GM19043 (cell line): ENCODE measurements around the gene SP3.
A peak's percentile ranks its signal among the peaks of the same experiment; 100 is the strongest.

Source experiments
- ATAC-seq: cut with Tn5 transposase; IDR thresholded peaks from one replicate; pipeline ENCODE4 v1.9.1; 2021; ENCODE audit warnings: low read depth; ENCODE audit not compliant: unreplicated experiment

The SP3 gene

GRCh38 chr2:173997753-173998152 lies 32.6 kb upstream of the SP3 start:
- ATAC-seq = no peak

GRCh38 chr2:173997269-173997668 lies 32.1 kb upstream of the SP3 start:
- ATAC-seq = peak; percentile 79

DNA sequence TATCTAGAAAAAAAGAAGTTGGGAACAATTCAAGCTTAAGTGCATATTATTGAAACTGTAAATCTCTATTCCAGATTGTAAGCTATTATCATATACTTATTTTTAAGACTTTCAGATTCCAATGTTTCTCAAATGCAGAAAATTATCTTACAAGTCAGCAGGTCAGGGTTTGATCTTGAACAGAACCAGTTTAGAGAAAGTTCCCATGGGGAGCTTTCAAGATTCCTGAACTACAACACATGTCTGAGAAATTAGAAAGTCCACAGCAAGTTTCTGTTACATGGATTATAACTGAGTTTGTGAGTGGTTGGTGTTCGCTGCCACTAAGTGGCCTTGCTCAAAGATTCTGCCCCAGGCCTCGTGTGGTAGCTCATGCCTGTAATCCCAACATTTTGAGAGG lies 31.6 kb upstream of the SP3 start:
- ATAC-seq = no peak

- no peak for ATAC-seq
These were observed 28.3 kb upstream of the SP3 start for GRCh38 chr2:173993459-173993858.

DNA sequence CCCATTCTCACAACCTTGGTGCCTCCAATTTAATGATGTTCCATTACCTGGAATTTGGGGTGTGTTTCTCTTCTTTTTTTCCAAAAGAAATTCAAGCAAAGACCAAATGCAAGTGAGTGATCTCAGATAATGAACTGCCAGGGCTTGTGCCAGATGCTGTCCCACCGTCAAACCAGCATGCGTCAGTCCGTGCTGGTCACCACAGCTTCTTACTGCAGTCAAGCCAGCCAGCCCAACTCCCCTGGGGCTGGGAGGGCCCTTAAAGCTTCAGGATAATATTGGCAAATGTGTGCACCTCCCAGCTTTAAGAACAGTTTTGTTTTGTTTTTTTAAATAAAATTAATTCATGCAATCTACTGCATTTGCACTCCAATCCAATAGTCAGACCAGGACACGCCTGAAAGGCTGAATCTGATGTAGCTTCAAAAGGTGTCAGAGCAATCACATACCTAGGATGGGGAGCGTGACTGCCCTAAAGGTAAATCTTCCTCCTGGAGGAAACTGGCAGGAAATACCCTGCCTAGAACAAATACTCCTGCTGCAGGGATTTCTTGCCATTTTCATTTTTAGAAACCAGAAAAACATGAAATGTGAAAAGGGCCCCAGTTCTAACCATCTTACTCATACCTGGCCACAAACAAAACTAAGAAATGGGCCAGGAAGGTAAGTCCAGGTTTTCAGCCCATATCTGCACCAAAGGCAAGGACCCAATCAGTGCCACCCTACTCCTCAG lies 26.8 kb upstream of the SP3 start:
- no peak for ATAC-seq

DNA sequence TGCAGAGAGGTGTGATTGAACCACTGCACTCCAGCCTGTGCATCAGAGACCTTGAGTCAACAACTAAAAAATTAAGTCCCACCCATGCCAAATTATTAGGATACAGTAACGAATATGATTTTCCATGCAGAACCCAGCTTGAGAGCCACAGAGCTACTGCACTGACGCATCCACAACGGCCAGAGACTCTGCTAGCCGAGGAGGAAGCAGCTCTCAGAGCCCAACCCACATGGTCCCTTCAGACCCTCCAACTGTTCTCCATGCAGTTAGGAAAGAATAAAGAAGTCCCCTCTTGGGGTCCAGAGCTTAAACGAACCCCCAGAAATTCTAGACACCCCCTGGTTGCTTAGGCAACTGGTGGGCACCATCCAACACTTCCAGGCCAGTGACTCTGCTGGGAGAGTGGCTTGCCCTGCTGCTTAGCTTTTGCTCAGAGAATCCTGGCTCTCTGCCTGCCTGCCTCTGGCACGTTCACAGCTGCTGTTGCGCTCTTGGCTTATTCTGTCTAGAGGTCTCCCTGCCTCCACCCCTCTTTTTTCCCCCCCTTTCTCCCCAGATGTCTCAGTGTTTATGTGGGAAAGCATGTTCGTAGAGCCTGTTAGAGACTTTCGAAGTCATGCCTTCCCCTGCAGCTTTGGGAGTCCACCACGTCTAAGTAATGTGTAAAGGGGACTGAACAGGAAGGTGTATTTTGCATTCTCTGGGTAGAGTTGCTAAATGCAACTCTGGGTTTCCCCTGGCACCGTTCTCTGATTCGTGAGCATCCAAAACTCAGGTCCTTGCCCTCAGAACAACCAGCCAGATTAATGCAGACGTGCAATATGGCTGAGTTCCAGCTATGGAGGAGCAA lies 26.0 kb upstream of the SP3 start:
- ATAC-seq = peak; percentile 51

DNA sequence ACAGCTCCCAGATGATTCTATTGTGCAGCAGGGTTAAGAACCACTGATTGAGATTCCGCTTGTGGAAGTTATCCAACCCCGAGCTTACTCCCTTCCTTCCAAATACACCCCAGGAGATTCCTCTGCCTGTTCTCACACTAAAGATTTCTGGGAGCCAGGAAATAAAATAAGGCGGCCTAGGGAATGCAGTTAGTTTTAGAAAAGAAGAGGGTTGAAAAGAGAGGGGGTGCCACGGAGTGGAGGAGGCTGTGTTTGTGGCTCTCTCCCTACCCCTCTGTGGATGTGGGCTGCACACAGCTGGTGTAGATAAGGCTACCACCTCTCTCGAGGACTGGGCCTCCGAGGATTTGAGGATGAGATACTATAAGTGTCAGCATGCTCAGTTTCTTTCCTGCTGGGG lies 25.1 kb upstream of the SP3 start:
- no peak for ATAC-seq

- ATAC-seq = no peak
These were observed 24.7 kb upstream of the SP3 start for GRCh38 chr2:173989884-173990215.

DNA sequence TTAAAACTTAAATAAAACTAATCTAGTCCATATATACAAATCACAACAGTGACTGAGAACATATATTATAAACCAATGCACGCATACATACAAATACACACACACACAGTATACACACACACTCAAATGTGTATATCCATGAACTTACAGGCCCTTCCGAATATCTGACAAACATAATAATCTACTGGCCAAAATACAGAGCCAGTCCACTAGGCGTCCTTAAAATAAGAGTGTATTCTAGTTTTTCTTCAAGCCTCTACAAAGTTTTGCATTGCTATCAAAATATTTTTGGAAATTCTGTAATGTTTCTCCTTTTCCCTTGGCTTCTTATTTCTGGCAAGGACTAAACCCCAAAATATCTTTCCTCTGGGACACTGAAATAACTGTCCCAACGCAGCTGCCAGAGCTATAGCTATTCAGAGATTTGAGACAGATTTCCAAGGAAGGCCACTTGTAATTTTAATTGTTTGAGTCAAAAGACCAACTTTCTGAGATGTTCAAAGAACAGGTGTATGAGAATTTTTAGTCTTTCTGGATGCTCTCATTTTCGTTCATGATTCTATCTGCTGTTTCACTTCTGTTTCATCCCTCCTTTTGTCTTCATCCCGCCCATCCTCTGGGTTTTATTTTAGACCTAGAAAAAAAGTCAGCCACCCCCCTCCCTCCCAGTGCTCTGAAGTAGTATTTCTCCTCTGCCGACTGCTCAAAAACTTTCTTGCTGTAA lies 24.1 kb upstream of the SP3 start:
- ATAC-seq = no peak

GRCh38 chr2:173986805-173987204 lies 21.6 kb upstream of the SP3 start:
- ATAC-seq = no peak

GRCh38 chr2:173985605-173985992 lies 20.4 kb upstream of the SP3 start:
- no peak for ATAC-seq

- ATAC-seq = no peak
These were observed 19.9 kb upstream of the SP3 start for GRCh38 chr2:173984866-173985604.

- ATAC-seq = no peak
These were observed 18.3 kb upstream of the SP3 start for GRCh38 chr2:173983391-173983871.

DNA sequence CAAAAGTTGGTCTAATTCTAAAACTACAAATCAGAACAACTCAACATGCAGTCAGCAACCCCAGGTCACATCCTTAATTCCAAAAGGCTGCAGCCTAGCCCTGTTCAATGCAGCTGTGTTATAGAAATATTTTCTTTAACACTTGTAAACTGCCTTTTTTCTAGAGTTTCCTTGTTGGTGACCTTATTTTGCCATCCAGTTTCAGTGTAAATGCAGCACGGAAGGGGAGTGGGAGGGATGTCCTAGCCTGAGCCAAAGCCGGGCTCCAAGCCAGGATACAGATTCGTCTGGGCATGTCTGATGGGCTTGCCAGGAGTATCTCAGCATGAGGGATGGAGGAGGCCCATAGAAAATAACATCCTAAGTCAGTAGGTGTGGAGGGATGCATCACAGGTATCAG lies 17.7 kb upstream of the SP3 start:
- no peak for ATAC-seq

DNA sequence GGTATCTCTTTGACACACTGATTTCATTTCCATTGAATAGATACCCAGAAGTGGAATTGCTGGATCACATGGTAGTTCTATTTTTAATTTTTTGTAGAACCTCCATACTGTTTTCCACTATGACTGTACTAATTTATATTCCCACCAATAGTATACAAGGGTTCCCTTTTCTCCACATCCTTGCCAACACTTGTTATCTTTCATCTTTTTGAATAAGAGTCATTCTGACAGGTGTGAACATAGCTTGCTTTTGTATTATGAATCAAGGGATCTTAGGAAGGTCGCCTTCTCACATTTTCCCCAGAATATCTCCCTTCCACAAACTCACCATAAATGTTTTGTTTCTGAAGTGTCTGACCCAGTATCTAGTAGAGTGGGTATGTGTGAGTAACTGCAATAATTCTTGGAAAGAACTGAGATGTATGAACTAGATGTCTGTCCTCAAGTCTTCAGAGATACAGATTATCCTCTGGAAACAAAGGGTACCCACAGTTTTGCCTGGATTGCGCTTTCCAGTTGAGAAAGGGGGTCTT lies 17.1 kb upstream of the SP3 start:
- no peak for ATAC-seq

- no peak for ATAC-seq
These were observed 16.3 kb upstream of the SP3 start for GRCh38 chr2:173981520-173981919.

- ATAC-seq = no peak
These were observed 14.7 kb upstream of the SP3 start for GRCh38 chr2:173979751-173980351.

DNA sequence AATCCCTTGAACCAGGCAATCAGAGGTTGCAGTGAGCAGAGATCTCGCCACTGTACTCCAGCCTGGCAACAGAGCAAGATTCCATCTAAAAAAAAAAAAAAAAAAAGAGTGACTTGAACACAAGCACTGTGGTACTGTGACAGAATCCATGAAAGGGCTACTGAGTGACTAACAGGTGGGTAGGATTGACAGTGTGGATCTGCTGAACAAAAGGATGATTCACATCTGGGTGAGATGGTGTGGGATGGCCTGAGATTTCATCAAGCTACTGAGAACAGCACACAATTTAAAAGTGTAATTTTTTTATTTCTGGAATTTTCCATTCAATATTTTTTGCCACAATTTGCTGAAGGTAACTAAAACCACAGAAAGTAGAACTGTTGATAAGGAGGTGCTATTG lies 13.3 kb upstream of the SP3 start:
- ATAC-seq = no peak

GRCh38 chr2:173972636-173973035 lies 7.5 kb upstream of the SP3 start:
- no peak for ATAC-seq

GRCh38 chr2:173972165-173972564 lies 7.0 kb upstream of the SP3 start:
- no peak for ATAC-seq
